Adipocyte (in vitro differentiated cells): ENCODE results near the gene CFAP46.
"Not testable (repeated sequence)": the region's sequence is repeated elsewhere in the genome, so short reads cannot be mapped to it uniquely, and the experiment has no call there.

Source experiments
- DNase-seq: peaks from one replicate; pipeline ENCODE4 v3.0.0-alpha.2; 2015; ENCODE audit warnings: low read depth
- H3K27me3 ChIP-seq: replicated peaks from 2 replicates; pipeline ENCODE4 v1.7.0; 2013; ENCODE audit warnings: mild to moderate bottlenecking, low read length, moderate library complexity; ENCODE audit not compliant: control insufficient read depth, insufficient read depth
- H3K36me3 ChIP-seq: 2 replicates; pipeline ENCODE4 v1.7.0; 2013; ENCODE audit warnings: low read length, mild to moderate bottlenecking, moderate library complexity; ENCODE audit not compliant: control insufficient read depth, insufficient read depth, severe bottlenecking
- H3K4me1 ChIP-seq: 2 replicates; pipeline ENCODE4 v1.7.0; 2013; ENCODE audit warnings: mild to moderate bottlenecking, low read length, moderate library complexity; ENCODE audit not compliant: control insufficient read depth, insufficient read depth
- H3K4me3 ChIP-seq: 2 replicates; pipeline ENCODE4 v1.7.0; 2013; ENCODE audit warnings: mild to moderate bottlenecking, low read length, moderate library complexity
- H3K9ac ChIP-seq: 2 replicates; pipeline ENCODE4 v1.7.0; 2013; ENCODE audit warnings: mild to moderate bottlenecking, low read length, moderate library complexity
- H3K9me3 ChIP-seq: 2 replicates; pipeline ENCODE4 v1.7.0; 2013; ENCODE audit warnings: mild to moderate bottlenecking, low read length, moderate library complexity; ENCODE audit not compliant: control insufficient read depth

CFAP46 gene

DNA sequence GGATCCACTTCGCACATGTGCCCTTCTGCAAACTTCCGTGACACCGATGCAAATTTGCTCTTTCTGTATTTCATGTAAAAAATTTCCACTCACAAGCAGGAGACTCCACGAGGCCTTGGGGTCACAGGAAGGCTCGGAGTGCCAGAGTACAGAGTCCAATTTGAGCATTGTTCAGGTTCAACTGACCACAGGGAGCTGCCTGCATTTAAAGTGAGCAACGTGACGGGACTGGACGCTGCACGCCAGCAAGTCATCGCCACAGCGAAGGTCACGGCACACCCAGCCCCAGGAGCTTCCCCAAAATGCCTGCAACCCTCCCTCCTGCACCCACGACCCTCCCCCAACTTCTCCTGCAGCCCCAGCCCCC, 115.0 kb downstream of the CFAP46 start:
- Histone ChIP-seq H3K27me3 (peaks cover 40% of the 10 kb centered on the region), H3K9me3 (no peaks in the 10 kb centered on the region), H3K4me3 (no peak overlapping the region), H3K4me1 (no peaks in the 10 kb centered on the region), H3K9ac (no peak overlapping the region), H3K36me3 (no peaks in the 10 kb centered on the region)
- no peak for DNase-seq

DNA sequence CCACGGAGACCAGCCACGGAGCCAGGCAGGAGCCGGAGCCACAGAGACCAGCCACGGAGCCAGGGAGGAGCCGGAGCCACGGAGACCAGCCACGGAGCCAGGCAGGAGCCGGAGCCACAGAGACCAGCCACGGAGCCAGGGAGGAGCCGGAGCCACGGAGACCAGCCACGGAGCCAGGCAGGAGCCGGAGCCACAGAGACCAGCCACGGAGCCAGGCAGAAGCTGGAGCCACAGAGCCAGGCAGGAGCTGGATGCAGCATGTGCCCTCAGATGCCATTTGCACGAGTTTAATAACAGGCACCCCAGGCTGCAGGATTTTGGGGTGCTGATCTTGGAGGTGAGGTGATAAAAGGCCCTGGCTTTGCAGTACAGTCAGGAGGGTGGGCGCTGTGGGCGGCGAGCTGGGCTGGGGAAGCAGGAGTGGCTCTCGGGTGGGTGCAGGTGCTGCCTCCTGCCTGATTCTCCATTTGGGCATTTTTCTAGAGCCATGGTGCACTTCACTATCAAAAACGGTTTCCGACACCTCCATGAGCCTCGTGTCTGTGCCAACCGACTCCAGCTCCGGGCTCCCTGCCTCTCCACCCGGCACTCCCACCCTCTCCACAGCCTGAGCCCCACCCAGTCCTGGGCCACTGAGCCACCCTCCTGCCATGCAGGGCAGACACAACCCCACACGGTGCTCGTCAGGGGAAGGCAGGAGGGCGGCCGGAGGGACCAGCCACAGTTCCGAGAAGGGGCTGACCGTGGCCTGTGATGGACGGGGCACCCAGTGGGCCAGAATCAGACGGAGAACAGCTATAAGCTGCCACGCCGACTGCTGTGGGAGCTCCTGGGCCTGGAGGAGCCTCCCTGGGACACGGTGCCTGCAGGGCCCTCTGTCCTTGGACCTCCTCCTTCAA, 115.6 kb downstream of the CFAP46 start:
- Histone ChIP-seq H3K4me3 (no peak overlapping the region), H3K9ac (no peak overlapping the region), H3K27me3 (peaks cover 34% of the 10 kb centered on the region), H3K4me1 (no peaks in the 10 kb centered on the region), H3K9me3 (no peaks in the 10 kb centered on the region), H3K36me3 (no peaks in the 10 kb centered on the region)
- no peak for DNase-seq

DNA sequence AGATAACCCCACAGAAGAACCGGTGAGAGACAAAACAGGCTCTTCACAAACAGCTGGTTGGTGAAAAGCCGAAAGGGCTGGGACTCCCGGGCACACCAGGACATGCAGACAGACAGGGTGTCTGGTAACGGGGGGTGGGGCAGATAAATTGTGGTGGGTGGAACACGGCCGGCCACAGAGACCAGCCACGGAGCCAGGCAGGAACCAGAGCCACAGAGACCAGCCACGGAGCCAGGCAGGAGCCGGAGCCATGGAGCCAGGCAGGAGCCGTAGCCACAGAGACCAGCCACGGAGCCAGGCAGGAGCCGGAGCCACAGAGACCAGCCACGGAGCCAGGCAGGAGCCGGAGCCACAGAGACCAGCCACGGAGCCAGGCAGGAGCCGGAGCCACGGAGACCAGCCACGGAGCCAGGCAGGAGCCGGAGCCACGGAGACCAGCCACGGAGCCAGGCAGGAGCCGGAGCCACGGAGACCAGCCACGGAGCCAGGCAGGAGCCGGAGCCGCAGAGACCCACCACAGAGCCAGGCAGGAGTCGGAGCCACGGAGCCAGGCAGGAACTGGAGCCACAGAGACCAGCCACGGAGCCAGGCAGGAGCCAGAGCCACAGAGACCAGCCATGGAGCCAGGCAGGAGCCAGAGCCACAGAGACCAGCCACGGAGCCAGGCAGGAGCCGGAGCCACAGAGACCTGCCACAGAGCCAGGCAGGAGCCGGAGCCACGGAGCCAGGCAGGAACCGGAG, 116.4 kb downstream of the CFAP46 start:
- H3K36me3 ChIP-seq, H3K9ac ChIP-seq, DNase-seq, H3K9me3 ChIP-seq, H3K4me3 ChIP-seq, H3K4me1 ChIP-seq: not testable (repeated sequence)
- H3K27me3 ChIP-seq = peaks cover 26% of the 10 kb centered on the region

DNA sequence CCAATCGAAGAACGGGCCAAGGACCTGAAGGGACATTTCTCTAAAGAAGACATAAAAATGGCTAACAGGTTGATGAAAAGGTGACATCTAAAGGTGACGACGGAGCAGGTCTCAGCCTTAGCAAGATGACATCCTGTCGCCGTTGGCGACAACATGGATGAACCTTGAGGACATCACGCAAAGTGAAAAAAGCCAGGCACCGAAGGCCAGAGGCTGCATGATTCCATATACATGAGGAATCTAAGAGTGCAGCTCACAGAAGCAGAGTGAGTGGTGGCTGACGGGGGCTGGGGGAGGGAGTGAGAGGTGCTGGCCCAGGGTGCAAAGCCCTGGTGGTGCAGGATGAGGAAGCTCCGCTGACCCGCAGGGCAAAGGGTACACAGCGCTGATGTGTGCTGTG, 122.3 kb downstream of the CFAP46 start:
- DNase-seq = no peak
- Histone ChIP-seq H3K9me3 (peaks cover 12% of the 10 kb centered on the region), H3K9ac (no peak overlapping the region)

DNA sequence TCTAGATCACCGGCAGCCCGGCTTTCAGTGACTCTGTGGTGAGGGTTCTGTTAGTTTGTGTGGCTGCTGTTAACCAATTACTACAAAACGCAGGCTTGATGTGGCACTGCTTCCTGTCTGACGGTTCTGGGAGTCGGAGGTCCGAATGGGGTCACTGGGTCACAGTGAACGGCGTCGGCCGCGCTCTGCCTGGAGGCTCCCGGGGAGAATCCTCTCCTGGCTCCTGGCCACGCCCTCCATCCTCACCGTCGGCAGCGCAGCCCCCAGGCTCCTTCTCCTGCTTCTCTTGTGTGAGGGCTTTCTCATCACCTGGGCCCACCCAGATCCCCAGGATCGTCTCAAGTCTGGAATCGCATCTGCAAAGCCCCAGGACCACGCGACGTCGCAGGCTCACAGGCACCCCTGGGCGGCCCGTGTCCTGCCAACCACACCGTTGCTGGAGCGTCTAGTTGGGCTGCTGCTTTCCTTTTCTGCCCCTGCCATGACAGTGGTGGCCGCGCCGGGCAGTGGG, 124.6 kb downstream of the CFAP46 start:
- H3K27me3 ChIP-seq = peaks cover 40% of the 10 kb centered on the region
- H3K4me1 ChIP-seq = no peaks in the 10 kb centered on the region
- H3K9me3 ChIP-seq = peaks cover 12% of the 10 kb centered on the region
- H3K36me3 ChIP-seq = no peaks in the 10 kb centered on the region
- no peak for DNase-seq
- no peak overlapping the region for H3K9ac ChIP-seq
- H3K4me3 ChIP-seq = no peak overlapping the region

More for the DNA sequence above, 122.3 kb downstream of the CFAP46 start:
- no peak overlapping the region for H3K4me3 ChIP-seq
- H3K4me1 ChIP-seq = no peaks in the 10 kb centered on the region
- H3K27me3 ChIP-seq = peaks cover 31% of the 10 kb centered on the region
- no peaks in the 10 kb centered on the region for H3K36me3 ChIP-seq

DNA sequence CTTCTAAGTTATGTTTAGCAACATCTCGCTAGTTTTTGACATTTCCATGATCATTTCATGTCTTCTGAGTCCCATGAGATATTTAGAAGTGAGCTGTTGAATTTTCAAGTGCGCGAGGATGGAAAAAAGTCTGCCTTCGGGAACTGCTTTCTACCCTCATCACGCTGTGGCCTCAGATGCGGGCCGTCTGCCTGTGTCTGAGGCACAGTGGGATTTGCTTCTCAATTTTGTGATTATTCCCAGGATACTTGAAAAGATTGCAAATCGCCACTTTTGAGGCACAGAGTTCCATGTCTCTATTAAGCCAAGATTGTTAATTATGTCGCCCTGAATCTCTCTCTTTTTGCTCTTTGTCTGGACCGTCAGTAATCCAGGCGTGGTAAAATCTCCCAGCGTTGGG, 125.7 kb downstream of the CFAP46 start:
- peaks cover 12% of the 10 kb centered on the region for H3K9me3 ChIP-seq
- DNase-seq = no peak
- peaks cover 40% of the 10 kb centered on the region for H3K27me3 ChIP-seq
- no peaks in the 10 kb centered on the region for H3K4me1 ChIP-seq
- H3K9ac ChIP-seq = no peak overlapping the region
- H3K4me3 ChIP-seq = no peak overlapping the region
- no peaks in the 10 kb centered on the region for H3K36me3 ChIP-seq

DNA sequence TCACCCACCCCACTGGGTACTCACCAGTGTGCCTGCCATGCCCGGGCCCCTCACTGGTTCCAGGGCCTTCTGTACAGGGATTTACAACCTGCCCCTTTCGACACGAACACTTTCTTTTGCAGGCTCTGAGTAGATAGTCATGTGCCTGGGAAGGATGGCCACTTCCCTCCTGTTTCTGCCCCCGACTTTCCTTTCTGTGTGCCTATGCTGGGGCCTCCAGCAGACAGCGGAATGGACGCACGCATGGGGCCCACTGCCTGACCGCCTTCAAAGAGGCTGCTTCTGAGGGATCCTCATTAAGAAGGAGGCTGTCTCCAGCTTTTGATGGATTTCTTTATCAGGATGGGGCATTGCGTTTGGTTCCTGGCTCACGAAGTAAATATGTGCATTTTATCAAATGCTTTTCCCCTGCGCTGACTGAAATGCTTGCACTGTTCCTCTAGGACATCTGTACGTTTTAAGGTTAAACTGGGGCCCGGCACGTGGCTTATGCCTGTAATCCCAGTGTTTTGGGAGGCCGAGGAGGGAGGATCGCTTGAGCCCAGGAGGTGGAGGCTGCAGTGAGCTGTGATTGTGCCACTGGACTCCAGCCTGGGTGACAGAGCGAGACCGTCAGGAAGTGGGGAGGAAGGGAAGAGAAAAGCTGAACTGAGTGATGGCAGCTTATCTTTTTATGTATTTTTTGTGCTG, 127.1 kb downstream of the CFAP46 start:
- DNase-seq = no peak

DNA sequence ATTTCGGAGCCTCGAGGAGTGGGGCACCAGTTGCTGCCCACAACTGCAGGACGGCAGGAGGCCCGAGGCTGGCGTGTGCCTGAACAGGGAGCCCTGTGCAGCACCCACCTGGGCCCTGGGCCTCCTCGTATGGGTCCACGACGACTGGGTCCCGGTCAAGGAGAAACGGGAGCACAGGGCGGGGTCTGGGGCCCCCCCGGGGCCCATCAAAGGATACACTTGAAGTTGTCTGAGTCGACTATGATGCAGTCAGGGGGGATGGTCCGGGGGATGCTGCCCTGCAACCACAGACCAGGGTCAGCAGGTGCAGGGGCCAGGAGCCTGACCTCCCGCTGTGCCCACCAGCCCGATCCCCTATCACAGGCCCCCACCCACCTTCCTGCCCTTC, 127.9 kb downstream of the CFAP46 start:
- no peak overlapping the region for H3K4me3 ChIP-seq
- no peaks in the 10 kb centered on the region for H3K36me3 ChIP-seq
- peaks cover 53% of the 10 kb centered on the region for H3K27me3 ChIP-seq
- H3K4me1 ChIP-seq = no peaks in the 10 kb centered on the region
- H3K9me3 ChIP-seq = peaks cover 6% of the 10 kb centered on the region
- no peak overlapping the region for H3K9ac ChIP-seq
- no peak for DNase-seq

More for the DNA sequence above, 127.1 kb downstream of the CFAP46 start:
- Histone ChIP-seq H3K36me3 (no peaks in the 10 kb centered on the region), H3K4me1 (no peaks in the 10 kb centered on the region), H3K9ac (no peak overlapping the region), H3K27me3 (peaks cover 48% of the 10 kb centered on the region), H3K9me3 (peaks cover 12% of the 10 kb centered on the region), H3K4me3 (no peak overlapping the region)

DNA sequence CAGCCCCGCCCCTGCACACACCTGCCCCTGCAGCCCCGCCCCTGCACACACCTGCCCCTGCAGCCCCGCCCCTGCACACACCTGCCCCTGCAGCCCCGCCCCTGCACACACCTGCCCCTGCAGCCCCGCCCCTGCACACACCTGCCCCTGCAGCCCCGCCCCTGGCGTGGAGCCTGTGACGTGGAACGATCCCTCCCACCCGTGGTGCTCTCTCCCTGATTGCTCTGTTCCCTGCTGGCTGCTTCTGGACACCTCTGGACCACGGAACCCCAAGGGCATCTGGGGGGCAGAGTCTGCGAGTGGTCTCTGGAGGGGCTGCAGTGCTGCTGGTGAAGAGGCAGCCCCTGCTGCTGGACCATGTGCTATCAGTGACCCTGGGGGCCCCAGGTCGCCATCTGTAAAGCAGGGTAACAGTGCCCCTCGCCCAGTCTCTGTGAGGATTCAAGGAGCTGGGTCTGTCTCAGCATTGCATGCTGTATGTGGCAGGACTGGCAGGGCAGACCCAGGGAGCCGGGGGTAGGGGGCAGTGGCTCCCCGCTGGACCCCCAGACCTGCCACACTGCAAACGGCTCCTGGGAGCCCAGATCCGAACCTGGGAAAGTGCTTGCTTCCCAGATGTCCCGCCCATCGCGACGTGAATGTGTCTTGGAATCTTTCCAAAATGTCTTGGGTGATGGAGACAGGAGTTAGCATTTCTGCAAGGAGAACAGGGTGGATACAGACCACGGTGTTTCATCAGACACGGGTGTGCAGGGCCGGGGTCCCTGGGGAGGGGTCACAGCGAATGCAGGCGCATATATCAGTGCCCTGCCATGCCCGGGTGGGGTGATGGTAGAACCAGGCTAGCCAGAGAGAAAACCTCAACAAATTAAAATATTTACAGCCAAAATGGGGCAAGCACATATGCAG, 128.6 kb downstream of the CFAP46 start:
- DNase-seq = no peak
- Histone ChIP-seq H3K9me3 (no peaks in the 10 kb centered on the region), H3K4me3 (no peak overlapping the region), H3K36me3 (no peaks in the 10 kb centered on the region), H3K9ac (no peak overlapping the region), H3K4me1 (no peaks in the 10 kb centered on the region), H3K27me3 (peaks cover 54% of the 10 kb centered on the region)

DNA sequence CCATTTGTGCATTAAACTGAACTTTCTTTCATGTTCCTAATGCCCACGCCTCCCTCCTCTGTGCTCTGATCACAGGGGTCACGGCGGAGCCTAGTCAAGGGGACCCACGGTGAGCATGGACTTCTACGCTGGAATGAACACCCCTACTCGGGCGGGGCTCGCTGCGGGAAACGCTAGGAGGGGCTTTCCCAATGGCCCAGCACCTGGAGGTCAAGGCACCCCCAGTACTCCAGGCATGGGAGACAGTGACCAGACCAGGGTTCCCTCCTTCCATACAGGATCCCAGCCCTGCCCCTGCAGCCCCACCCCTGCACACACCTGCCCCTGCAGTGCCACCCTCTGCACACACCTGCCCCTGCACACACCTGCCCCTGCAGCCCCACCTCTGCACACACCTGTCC, 129.4 kb downstream of the CFAP46 start:
- H3K27me3 ChIP-seq = peaks cover 57% of the 10 kb centered on the region
- H3K4me3 ChIP-seq = no peak overlapping the region

More for the DNA sequence above, 129.4 kb downstream of the CFAP46 start:
- no peaks in the 10 kb centered on the region for H3K4me1 ChIP-seq
- no peaks in the 10 kb centered on the region for H3K9me3 ChIP-seq
- no peak for DNase-seq
- H3K36me3 ChIP-seq = no peaks in the 10 kb centered on the region
- H3K9ac ChIP-seq = no peak overlapping the region
